Gastrocnemius medialis (tissue), 4 donors: Measurements from ENCODE around the gene KCNE3. TPM values are rescaled to one million over a fixed set of nuclear protein-coding genes. Genes with fewer than 3 reads are reported as not detected.

Experiments used
- ATAC-seq, 2 donors: fragments of 150-250 bp; one replicate each; pipeline ENCODE4 v1.9.1; 2016
- DNase-seq, 2 donors: peaks; one replicate each; pipeline ENCODE4 v3.0.0-alpha.2; 2019
- H3K27ac ChIP-seq, 4 donors: fragments of 200-600 bp; sonication (generic); 1 replicate in 1 of 4; 2 replicates in 3 of 4; pipeline ENCODE4 v1.5.1; 2016 to 2018; ENCODE audit warnings: mild to moderate bottlenecking in 2 of 4, moderate library complexity in 1 of 4
- H3K27me3 ChIP-seq, 3 donors: fragments of 200-600 bp; sonication (generic) in 2 of 3; 1 replicate in 1 of 3; 2 replicates in 2 of 3; pipeline versions ENCODE4 v1.5.1 to v1.6.0; 2016 to 2019; ENCODE audit warnings: mild to moderate bottlenecking in 1 of 3, moderate library complexity in 1 of 3
- H3K36me3 ChIP-seq, 2 donors: fragments of 200-600 bp; sonication (generic) in 1 of 2; one replicate each; pipeline ENCODE4 v1.5.1; 2017 to 2018
- H3K4me1 ChIP-seq, 2 donors: fragments of 200-600 bp; sonication (generic) in 1 of 2; one replicate each; pipeline ENCODE4 v1.5.1; 2016 to 2017; ENCODE audit warnings: mild to moderate bottlenecking in 2 of 2
- H3K4me3 ChIP-seq, 4 donors: fragments of 200-600 bp; sonication (generic) in 3 of 4; 1 replicate in 1 of 4; 2 replicates in 3 of 4; pipeline ENCODE4 v1.5.1; 2016 to 2019; ENCODE audit warnings: mild to moderate bottlenecking in 2 of 4
- H3K9me3 ChIP-seq, 3 donors: fragments of 200-600 bp; sonication (generic) in 2 of 3; 1 replicate in 1 of 3; 2 replicates in 2 of 3; pipeline ENCODE4 v1.5.1; 2016 to 2019
- POLR2A ChIP-seq, 2 donors: fragments of 450-650 bp; IDR thresholded peaks; one replicate each; pipeline ENCODE4 v1.6.1; 2017; ENCODE audit warnings: antibody characterized with exemption in 2 of 2, mild to moderate bottlenecking in 2 of 2, moderate library complexity in 2 of 2
- in situ Hi-C, 4 donors: fragments of 200-750 bp; cut with MboI; loops; one replicate each; pipeline versions ENCODE4 v1.15.0 to v1.8.0; 2017; ENCODE audit warnings: low sequenced_read_pairs in 4 of 4
- intact Hi-C: fragments of 100-400 bp; cut with DNase I; formaldehyde crosslinking; loops from one replicate; pipeline ENCODE4 v1.15.1; 2023; ENCODE audit warnings: low total_unique reads
- total RNA-seq, 4 donors: library from RNA; depleted of rRNA; stranded (reverse); fragments of >200 nt; gene quantifications; one replicate each; pipeline versions ENCODE4 v1.1.0 to v1.2.3, GENCODE V29; 2016
- TF ChIP-seq, protein P1 (sequence below), 5 experiments: fragments of 450-650 bp in 3 of 5; fragments of 200-600 bp in 2 of 5; sonication (generic) in 2 of 5; IDR thresholded peaks in 4 of 5; conservative IDR thresholded peaks in 1 of 5; 1 replicate in 4 of 5; 2 replicates in 1 of 5; pipeline ENCODE4 v1.5.1; 2016 to 2019; ENCODE audit warnings: antibody characterized with exemption in 5 of 5, mild to moderate bottlenecking in 3 of 5, moderate library complexity in 3 of 5

Gene KCNE3
- total RNA-seq, 4 donors from 2014 or later: 0.24 to 2.8 (median 1.1) TPM

DNA sequence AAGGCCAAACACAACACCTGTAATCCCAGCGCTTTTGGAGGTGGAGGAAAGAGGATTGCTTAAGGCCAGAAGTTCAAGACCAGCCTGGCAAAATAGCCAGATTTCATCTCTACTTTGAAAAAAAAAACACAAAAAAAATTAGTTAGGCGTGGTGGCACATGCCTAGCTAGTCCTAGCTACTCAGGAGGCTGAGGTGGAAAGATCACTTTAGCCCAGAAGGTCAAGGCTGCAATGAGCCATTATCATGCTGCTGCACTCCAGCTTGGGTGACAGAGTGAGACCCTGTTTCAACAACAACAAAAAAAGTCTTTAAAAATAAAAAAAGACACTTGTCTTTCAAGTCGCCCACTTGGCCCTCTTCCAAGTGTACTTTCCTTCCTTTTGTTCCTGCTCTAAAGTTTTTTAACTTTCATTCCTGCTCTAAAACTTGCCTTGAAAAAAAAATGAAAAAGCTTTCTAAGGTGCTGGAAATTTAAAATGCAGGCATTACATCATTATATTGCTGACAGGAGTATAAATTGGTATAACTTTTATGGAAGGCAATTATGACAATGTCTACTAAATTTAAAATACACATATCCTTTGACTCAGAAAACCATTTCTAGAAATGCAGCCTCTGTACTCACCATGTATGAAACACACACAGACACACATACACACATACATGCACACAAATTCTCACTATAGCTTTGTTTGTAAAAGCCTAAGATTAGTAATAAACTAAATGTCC is 13.5 kb upstream of the KCNE3 start:
- ATAC-seq: no peak
- no peak overlapping the region for H3K4me3 ChIP-seq
- intact Hi-C loops: no loop called here

DNA sequence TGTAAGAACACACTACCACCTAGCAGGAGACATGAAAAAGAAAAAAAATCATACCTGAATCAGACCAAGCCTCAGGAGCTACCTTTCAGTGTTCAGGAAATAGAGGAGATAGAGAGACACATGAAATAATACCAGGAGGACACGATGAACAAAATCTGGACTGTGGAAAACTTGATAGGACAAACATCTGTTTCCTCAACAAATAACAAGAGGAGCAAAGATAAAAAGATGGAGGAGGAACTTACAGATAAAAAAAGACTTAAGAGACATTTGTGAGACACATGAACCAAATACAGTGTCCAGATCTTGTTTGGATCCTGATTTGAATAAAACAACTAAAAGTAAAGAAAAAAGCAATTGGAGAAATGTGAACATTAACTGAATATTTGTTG is 12.4 kb upstream of the KCNE3 start:
- no peak overlapping the region for H3K27ac ChIP-seq
- intact Hi-C loops: loop anchor here (10.0 kb wide), 1 partner anchor 525 kb away; the partner anchor contains the start of gene DNAJB13
- no peaks in the 10 kb centered on the region for H3K36me3 ChIP-seq
- DNase-seq (no peak), ATAC-seq (no peak)
- no peaks in the 10 kb centered on the region for H3K27me3 ChIP-seq
- H3K4me1 ChIP-seq: no peaks in the 10 kb centered on the region
- H3K4me3 ChIP-seq: no peak overlapping the region
- in situ Hi-C loops: no loop called here
- TF ChIP-seq POLR2A (IDR thresholded peaks at IDR 0.05): no peak
- TF ChIP-seq, protein P1, sequence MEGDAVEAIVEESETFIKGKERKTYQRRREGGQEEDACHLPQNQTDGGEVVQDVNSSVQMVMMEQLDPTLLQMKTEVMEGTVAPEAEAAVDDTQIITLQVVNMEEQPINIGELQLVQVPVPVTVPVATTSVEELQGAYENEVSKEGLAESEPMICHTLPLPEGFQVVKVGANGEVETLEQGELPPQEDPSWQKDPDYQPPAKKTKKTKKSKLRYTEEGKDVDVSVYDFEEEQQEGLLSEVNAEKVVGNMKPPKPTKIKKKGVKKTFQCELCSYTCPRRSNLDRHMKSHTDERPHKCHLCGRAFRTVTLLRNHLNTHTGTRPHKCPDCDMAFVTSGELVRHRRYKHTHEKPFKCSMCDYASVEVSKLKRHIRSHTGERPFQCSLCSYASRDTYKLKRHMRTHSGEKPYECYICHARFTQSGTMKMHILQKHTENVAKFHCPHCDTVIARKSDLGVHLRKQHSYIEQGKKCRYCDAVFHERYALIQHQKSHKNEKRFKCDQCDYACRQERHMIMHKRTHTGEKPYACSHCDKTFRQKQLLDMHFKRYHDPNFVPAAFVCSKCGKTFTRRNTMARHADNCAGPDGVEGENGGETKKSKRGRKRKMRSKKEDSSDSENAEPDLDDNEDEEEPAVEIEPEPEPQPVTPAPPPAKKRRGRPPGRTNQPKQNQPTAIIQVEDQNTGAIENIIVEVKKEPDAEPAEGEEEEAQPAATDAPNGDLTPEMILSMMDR (IDR thresholded peaks at IDR 0.05 in 4 of 5, conservative IDR thresholded peaks at IDR 0.05 in 1 of 5): no peak
- no peaks in the 10 kb centered on the region for H3K9me3 ChIP-seq

More for the DNA sequence above, 13.5 kb upstream of the KCNE3 start:
- TF ChIP-seq, protein P1 (IDR thresholded peaks at IDR 0.05 in 4 of 5, conservative IDR thresholded peaks at IDR 0.05 in 1 of 5): no peak
- TF ChIP-seq POLR2A (IDR thresholded peaks at IDR 0.05): no peak
- no peaks in the 10 kb centered on the region for H3K9me3 ChIP-seq
- in situ Hi-C loops: no loop called here
- no peaks in the 10 kb centered on the region for H3K36me3 ChIP-seq
- no peak for DNase-seq
- H3K27me3 ChIP-seq: no peaks in the 10 kb centered on the region
- H3K4me1 ChIP-seq: no peaks in the 10 kb centered on the region
- H3K27ac ChIP-seq: no peak overlapping the region

DNA sequence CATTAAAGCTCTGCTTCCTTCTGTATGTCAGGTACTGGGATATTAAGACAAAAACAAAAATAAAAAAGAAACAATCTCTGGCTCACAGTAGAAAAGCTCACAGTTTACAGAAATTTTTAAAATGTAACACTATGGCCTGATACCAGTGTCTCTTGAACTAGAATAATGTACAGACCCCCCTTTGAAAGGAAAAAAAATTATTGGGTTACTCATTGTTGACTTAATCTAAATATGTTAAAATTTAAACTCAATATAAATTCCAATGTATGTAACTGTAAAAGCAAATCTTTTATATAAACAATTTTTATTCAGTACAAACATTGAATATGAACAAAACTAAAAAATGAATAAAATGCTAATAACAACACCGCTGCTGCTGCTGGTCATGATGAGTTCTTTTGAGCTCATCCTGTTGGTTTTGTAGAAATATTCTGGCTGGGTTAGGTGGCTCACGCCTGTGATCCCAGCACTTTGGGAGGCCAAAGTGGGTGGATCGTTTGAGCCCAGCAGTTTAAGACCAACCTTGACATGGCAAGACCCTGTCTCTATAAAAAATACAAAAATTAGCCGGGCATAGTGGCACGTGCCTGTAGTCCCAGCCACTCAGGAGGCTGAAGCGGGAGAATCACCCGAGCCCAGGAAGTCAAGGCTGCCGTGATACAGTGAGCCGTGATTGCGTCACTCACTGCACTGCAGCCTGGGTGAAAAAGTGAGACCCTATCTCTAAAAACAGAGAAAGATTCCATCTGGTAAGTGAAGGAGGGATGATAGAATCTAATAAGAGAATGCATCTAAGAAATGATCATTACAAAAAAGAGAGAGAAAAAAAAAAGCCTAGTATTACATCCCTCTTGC is 11.8 kb upstream of the KCNE3 start:
- no peak for DNase-seq
- Histone ChIP-seq H3K4me1 (no peaks in the 10 kb centered on the region), H3K36me3 (no peaks in the 10 kb centered on the region), H3K9me3 (no peaks in the 10 kb centered on the region), H3K4me3 (no peak overlapping the region), H3K27ac (no peak overlapping the region), H3K27me3 (no peaks in the 10 kb centered on the region)
- in situ Hi-C loops (no loop called here), intact Hi-C loops (loop anchor here (10.0 kb wide), 1 partner anchor 524 kb away; the partner anchor contains the start of gene DNAJB13)
- ATAC-seq: no peak
- no peak for TF ChIP-seq POLR2A (IDR thresholded peaks at IDR 0.05)
- TF ChIP-seq, protein P1 (IDR thresholded peaks at IDR 0.05 in 4 of 5, conservative IDR thresholded peaks at IDR 0.05 in 1 of 5): no peak

DNA sequence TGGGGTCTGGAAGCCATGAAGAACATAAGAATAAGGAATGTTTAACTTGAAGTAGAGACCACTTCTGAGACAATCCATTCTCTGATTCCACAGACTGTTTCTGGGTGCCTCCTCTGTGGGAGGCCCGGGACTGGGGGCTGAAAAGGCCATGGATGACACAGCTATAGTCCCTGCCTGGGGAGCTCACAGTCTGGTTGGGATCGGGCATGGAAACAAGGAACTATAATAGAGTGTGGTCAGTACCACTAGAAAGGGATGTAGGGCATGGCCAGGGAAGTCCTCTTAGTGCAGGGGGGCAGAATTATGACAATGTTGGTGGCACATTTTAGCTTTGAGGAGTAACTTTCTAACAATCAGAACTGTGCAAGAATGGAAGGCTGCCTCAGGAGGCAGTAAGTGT is 9.2 kb upstream of the KCNE3 start:
- Histone ChIP-seq H3K27me3 (no peaks in the 10 kb centered on the region), H3K4me3 (no peak overlapping the region), H3K4me1 (no peaks in the 10 kb centered on the region), H3K36me3 (no peaks in the 10 kb centered on the region), H3K27ac (no peak overlapping the region), H3K9me3 (no peaks in the 10 kb centered on the region)
- DNase-seq (no peak), ATAC-seq (no peak)
- no peak for TF ChIP-seq POLR2A (IDR thresholded peaks at IDR 0.05)
- TF ChIP-seq, protein P1 (IDR thresholded peaks at IDR 0.05 in 4 of 5, conservative IDR thresholded peaks at IDR 0.05 in 1 of 5): no peak
- intact Hi-C loops: loop anchor here (10.0 kb wide), 1 partner anchor 522 kb away; the partner anchor contains the start of gene DNAJB13
- in situ Hi-C loops: no loop called here
